MM.1S (cell line): ENCODE results near the gene CLN6.

Source experiments
- CTCF ChIP-seq: fragments of 300-600 bp; sonication (generic); IDR thresholded peaks from 2 replicates; pipeline ENCODE4 v1.5.1; 2016; ENCODE audit warnings: antibody characterized with exemption, low read length, mixed read lengths
- EZH2 ChIP-seq: fragments of 300-600 bp; sonication (generic); optimal IDR thresholded peaks from 2 replicates; pipeline ENCODE3; 2017; ENCODE audit warnings: low read depth, mild to moderate bottlenecking, antibody characterized with exemption, low read length, mixed read lengths

- TF ChIP-seq CTCF: no peak
- no peak for TF ChIP-seq EZH2
Observed at GRCh38 chr15:68218847-68219798, 10.4 kb downstream of the CLN6 start.
